Measurements from ENCODE around the gene KIF5A. TPM values are rescaled to one million over a fixed set of nuclear protein-coding genes. Genes with fewer than 3 reads are reported as not detected.
A peak's percentile ranks its signal among the peaks of the same experiment; 100 is the strongest.
"Not testable (repeated sequence)": the region's sequence is repeated elsewhere in the genome, so short reads cannot be mapped to it uniquely, and the experiment has no call there.

Gene KIF5A
- total RNA-seq, 4 donors from 2014 or later, result 2.1 to 3.2 (median 2.4) TPM

- H3K4me3 ChIP-seq, result no peak overlapping the region
- no peaks in the 10 kb centered on the region for H3K27me3 ChIP-seq
- no peak for TF ChIP-seq CTCF (IDR thresholded peaks at IDR 0.05)
- TF ChIP-seq POLR2A (IDR thresholded peaks at IDR 0.05; ENCODE audit: low read depth), result no peak
- no peak for TF ChIP-seq POLR2AphosphoS5 (IDR thresholded peaks at IDR 0.05)
- no peak for TF ChIP-seq EP300 (IDR thresholded peaks at IDR 0.05)
- 70% methylated on average over 3 of the region's 3 CpGs for WGBS
- DNase-seq (ENCODE audit: extremely low spot score), result no peak
- intact Hi-C loops (cut with DNase I), result no loop called here
- H3K27ac ChIP-seq (replicated peaks in 1 of 4), result peak overlapping the region in 2 of 4 donors; percentile 99
- peaks cover 58 to 78% (median 69%) of the 10 kb centered on the region in 4 donors for H3K36me3 ChIP-seq
- H3K9me3 ChIP-seq, result no peaks in the 10 kb centered on the region
- H3K4me1 ChIP-seq, result peaks cover 32 to 41% (median 33%) of the 10 kb centered on the region in 4 donors
Measured at GRCh38 chr12:57515408-57515933, 34.4 kb upstream of the KIF5A start.

GRCh38 chr12:57515934-57516541 lies 33.8 kb upstream of the KIF5A start:
- H3K27me3 ChIP-seq, result no peaks in the 10 kb centered on the region
- TF ChIP-seq CTCF (IDR thresholded peaks at IDR 0.05), result no peak
- TF ChIP-seq POLR2AphosphoS5 (IDR thresholded peaks at IDR 0.05), result no peak
- TF ChIP-seq EP300 (IDR thresholded peaks at IDR 0.05), result no peak
- no peak for TF ChIP-seq POLR2A (IDR thresholded peaks at IDR 0.05; ENCODE audit: low read depth)
- H3K4me3 ChIP-seq, result no peak overlapping the region
- peaks cover 58 to 72% (median 64%) of the 10 kb centered on the region in 4 donors for H3K36me3 ChIP-seq
- peaks cover 35 to 43% (median 36%) of the 10 kb centered on the region in 4 donors for H3K4me1 ChIP-seq
- peak overlapping the region; percentile 94 to 99 (median 98) for H3K27ac ChIP-seq (replicated peaks in 1 of 4)
- no peak for DNase-seq (ENCODE audit: extremely low spot score)
- no peaks in the 10 kb centered on the region for H3K9me3 ChIP-seq
- WGBS, result 78% methylated on average over 11 of the region's 11 CpGs
- intact Hi-C loops (cut with DNase I), result no loop called here

- Histone ChIP-seq H3K9me3 (no peaks in the 10 kb centered on the region), H3K27me3 (no peaks in the 10 kb centered on the region), H3K4me3 (no peak overlapping the region), H3K4me1 (peaks cover 41 to 50% (median 42%) of the 10 kb centered on the region in 4 donors), H3K27ac (replicated peaks in 1 of 4) (peak overlapping the region; percentile 94 to 99 (median 98)), H3K36me3 (peaks cover 54 to 66% (median 59%) of the 10 kb centered on the region in 4 donors)
- intact Hi-C loops (cut with DNase I), result no loop called here
- 89% methylated on average over 11 of the region's 11 CpGs for WGBS
- no peak for TF ChIP-seq POLR2A (IDR thresholded peaks at IDR 0.05; ENCODE audit: low read depth)
- no peak for TF ChIP-seq POLR2AphosphoS5 (IDR thresholded peaks at IDR 0.05)
- no peak for TF ChIP-seq EP300 (IDR thresholded peaks at IDR 0.05)
- TF ChIP-seq CTCF (IDR thresholded peaks at IDR 0.05), result no peak
- DNase-seq (ENCODE audit: extremely low spot score), result no peak
Measured at GRCh38 chr12:57516617-57517153, 33.2 kb upstream of the KIF5A start.

- Histone ChIP-seq H3K27me3 (no peaks in the 10 kb centered on the region), H3K27ac (replicated peaks in 1 of 4) (peak overlapping the region; percentile 94 to 99 (median 98)), H3K4me1 (peaks cover 43 to 55% (median 47%) of the 10 kb centered on the region in 4 donors), H3K4me3 (no peak overlapping the region), H3K36me3 (peaks cover 49 to 61% (median 54%) of the 10 kb centered on the region in 4 donors), H3K9me3 (no peaks in the 10 kb centered on the region)
- intact Hi-C loops (cut with DNase I), result no loop called here
- TF ChIP-seq EP300 (IDR thresholded peaks at IDR 0.05), result no peak
- peak in 1 of 2 donors; percentile 34 for TF ChIP-seq POLR2AphosphoS5 (IDR thresholded peaks at IDR 0.05)
- no peak for TF ChIP-seq POLR2A (IDR thresholded peaks at IDR 0.05; ENCODE audit: low read depth)
- TF ChIP-seq CTCF (IDR thresholded peaks at IDR 0.05), result no peak
- no peak for DNase-seq (ENCODE audit: extremely low spot score)
- 0% methylated on average over 1 of the region's 1 CpG for WGBS
Measured at GRCh38 chr12:57517187-57517586, 32.7 kb upstream of the KIF5A start.

- H3K36me3 ChIP-seq, result peaks cover 44 to 56% (median 48%) of the 10 kb centered on the region in 4 donors
- H3K4me3 ChIP-seq, result peak overlapping the region; percentile 78 to 88 (median 83)
- DNase-seq (ENCODE audit: extremely low spot score); H3K9me3 ChIP-seq; intact Hi-C loops (cut with DNase I); H3K27me3 ChIP-seq: not testable (repeated sequence)
- peak overlapping the region; percentile 94 to 99 (median 98) for H3K27ac ChIP-seq (replicated peaks in 1 of 4)
- 84% methylated on average over 9 of the region's 10 CpGs for WGBS
- H3K4me1 ChIP-seq, result peaks cover 43 to 57% (median 49%) of the 10 kb centered on the region in 4 donors
Measured at GRCh38 chr12:57517718-57518117, 32.1 kb upstream of the KIF5A start.

Measured in esophagus muscularis mucosa (tissue), 4 donors.